ENCODE measurements around the gene CYGB.
A peak's percentile ranks its signal among the peaks of the same experiment; 100 is the strongest.

Gene CYGB

DNA sequence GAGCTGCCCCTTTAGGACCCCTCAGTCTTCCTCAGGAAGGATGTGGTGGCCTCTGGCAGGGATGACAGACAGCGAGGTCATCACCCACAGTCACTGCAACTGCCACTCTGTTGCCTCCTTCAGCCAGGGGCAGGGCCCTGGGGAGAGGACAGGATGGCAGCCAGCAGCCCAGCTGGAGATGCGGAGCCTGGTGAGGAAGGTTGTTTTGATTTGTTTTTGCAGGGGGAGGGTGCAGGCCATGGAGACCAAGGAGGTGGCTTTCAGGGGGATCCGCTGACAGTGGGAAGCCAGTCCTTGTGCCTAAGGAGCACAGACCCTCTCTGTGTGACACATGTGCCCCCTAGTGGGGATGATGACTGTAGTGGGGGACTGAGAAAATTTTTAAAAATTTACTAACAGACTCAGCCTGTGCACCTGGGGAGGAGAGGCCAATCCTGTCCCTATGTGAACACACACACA, 9.7 kb upstream of the CYGB start:
- TF ChIP-seq EZH2 (IDR thresholded peaks at IDR 0.05; ENCODE audit: borderline replicate concordance, low read depth, low read length, severe bottlenecking) = no peak
- TF ChIP-seq CTCF (IDR thresholded peaks at IDR 0.05; ENCODE audit: borderline replicate concordance, extremely low read depth, low read length, poor library complexity, severe bottlenecking) = peak; percentile 75
- Histone ChIP-seq H3K27ac (ENCODE audit: low read length) (no peak overlapping the region), H3K9me3 (ENCODE audit: insufficient read depth, low read length, severe bottlenecking) (no peaks in the 10 kb centered on the region), H3K9ac (ENCODE audit: low read depth, low read length) (no peak overlapping the region), H3K27me3 (ENCODE audit: insufficient read depth, low read length, poor library complexity) (no peaks in the 10 kb centered on the region), H4K20me1 (ENCODE audit: insufficient read depth, low read length) (no peaks in the 10 kb centered on the region), H3K79me2 (ENCODE audit: insufficient read depth, low read length) (no peaks in the 10 kb centered on the region), H2AFZ (ENCODE audit: low read depth, low read length) (no peak overlapping the region), H3K4me3 (ENCODE audit: low read depth in 1 of 2, low read length in 2 of 2) (no peak overlapping the region), H3K4me1 (ENCODE audit: insufficient read depth, low read length) (peaks cover 11% of the 10 kb centered on the region), H3K36me3 (ENCODE audit: insufficient read depth, low read length) (no peaks in the 10 kb centered on the region), H3K4me2 (ENCODE audit: insufficient read depth, low read length) (no peak overlapping the region)
- DNase-seq (peak; percentile 70), ATAC-seq (ENCODE audit: insufficient read depth, low read depth) (peak; percentile 90)

- Histone ChIP-seq H3K9ac (ENCODE audit: low read depth, low read length) (no peak overlapping the region), H3K9me3 (ENCODE audit: insufficient read depth, low read length, severe bottlenecking) (no peaks in the 10 kb centered on the region), H3K4me2 (ENCODE audit: insufficient read depth, low read length) (no peak overlapping the region), H3K36me3 (ENCODE audit: insufficient read depth, low read length) (no peaks in the 10 kb centered on the region), H3K4me1 (ENCODE audit: insufficient read depth, low read length) (peaks cover 11% of the 10 kb centered on the region), H3K27me3 (ENCODE audit: insufficient read depth, low read length, poor library complexity) (no peaks in the 10 kb centered on the region), H3K4me3 (ENCODE audit: low read depth in 1 of 2, low read length in 2 of 2) (no peak overlapping the region), H4K20me1 (ENCODE audit: insufficient read depth, low read length) (no peaks in the 10 kb centered on the region), H3K79me2 (ENCODE audit: insufficient read depth, low read length) (no peaks in the 10 kb centered on the region), H3K27ac (ENCODE audit: low read length) (no peak overlapping the region), H2AFZ (ENCODE audit: low read depth, low read length) (no peak overlapping the region)
- TF ChIP-seq EZH2 (IDR thresholded peaks at IDR 0.05; ENCODE audit: borderline replicate concordance, low read depth, low read length, severe bottlenecking) = no peak
- TF ChIP-seq CTCF (IDR thresholded peaks at IDR 0.05; ENCODE audit: borderline replicate concordance, extremely low read depth, low read length, poor library complexity, severe bottlenecking) = no peak
- ATAC-seq (ENCODE audit: insufficient read depth, low read depth) = no peak
- no peak for DNase-seq
Measured at GRCh38 chr17:76546556-76547182, 9.2 kb upstream of the CYGB start.

GRCh38 chr17:76545918-76546555, 8.5 kb upstream of the CYGB start:
- H3K9ac ChIP-seq (ENCODE audit: low read depth, low read length) = no peak overlapping the region

More at GRCh38 chr17:76545918-76546555, 8.5 kb upstream of the CYGB start:
- Histone ChIP-seq H3K27ac (ENCODE audit: low read length) (no peak overlapping the region), H3K9me3 (ENCODE audit: insufficient read depth, low read length, severe bottlenecking) (no peaks in the 10 kb centered on the region), H3K4me2 (ENCODE audit: insufficient read depth, low read length) (no peak overlapping the region), H4K20me1 (ENCODE audit: insufficient read depth, low read length) (no peaks in the 10 kb centered on the region), H3K79me2 (ENCODE audit: insufficient read depth, low read length) (no peaks in the 10 kb centered on the region), H3K27me3 (ENCODE audit: insufficient read depth, low read length, poor library complexity) (no peaks in the 10 kb centered on the region), H3K4me1 (ENCODE audit: insufficient read depth, low read length) (peaks cover 11% of the 10 kb centered on the region), H3K36me3 (ENCODE audit: insufficient read depth, low read length) (no peaks in the 10 kb centered on the region), H2AFZ (ENCODE audit: low read depth, low read length) (no peak overlapping the region), H3K4me3 (ENCODE audit: low read depth in 1 of 2, low read length in 2 of 2) (no peak overlapping the region)
- DNase-seq (no peak), ATAC-seq (ENCODE audit: insufficient read depth, low read depth) (no peak)
- TF ChIP-seq EZH2 (IDR thresholded peaks at IDR 0.05; ENCODE audit: borderline replicate concordance, low read depth, low read length, severe bottlenecking) = no peak
- no peak for TF ChIP-seq CTCF (IDR thresholded peaks at IDR 0.05; ENCODE audit: borderline replicate concordance, extremely low read depth, low read length, poor library complexity, severe bottlenecking)

Measured in DND-41 (cell line).